HG02623 (cell line): Measurements from ENCODE around the gene CTNNA2.

Experiments used
- ATAC-seq: cut with Tn5 transposase; IDR thresholded peaks from one replicate; pipeline ENCODE4 v1.9.1; 2021; ENCODE audit warnings: moderate library complexity; ENCODE audit not compliant: unreplicated experiment

Gene CTNNA2

GRCh38 chr2:79780781-79781180 lies 267.9 kb downstream of the CTNNA2 start:
- ATAC-seq: no peak

GRCh38 chr2:79782576-79783452 lies 270.0 kb downstream of the CTNNA2 start:
- ATAC-seq: no peak

GRCh38 chr2:79788952-79789651 lies 276.3 kb downstream of the CTNNA2 start:
- ATAC-seq: no peak

- no peak for ATAC-seq
Observed at GRCh38 chr2:79789811-79790210, 277.0 kb downstream of the CTNNA2 start.

GRCh38 chr2:79792090-79792489 lies 279.2 kb downstream of the CTNNA2 start:
- no peak for ATAC-seq

- ATAC-seq: no peak
Observed at GRCh38 chr2:79793006-79793405, 280.2 kb downstream of the CTNNA2 start.

- ATAC-seq: no peak
Observed at GRCh38 chr2:79796641-79797040, 283.8 kb downstream of the CTNNA2 start.

GRCh38 chr2:79798776-79799175 lies 285.9 kb downstream of the CTNNA2 start:
- ATAC-seq: no peak

- no peak for ATAC-seq
Observed at GRCh38 chr2:79799729-79800128, 286.9 kb downstream of the CTNNA2 start.

- ATAC-seq: no peak
Observed at GRCh38 chr2:79801082-79801481, 288.2 kb downstream of the CTNNA2 start.

GRCh38 chr2:79817288-79817687 lies 304.4 kb downstream of the CTNNA2 start:
- ATAC-seq: no peak

GRCh38 chr2:79820281-79820680 lies 307.4 kb downstream of the CTNNA2 start:
- ATAC-seq: no peak

- no peak for ATAC-seq
Observed at GRCh38 chr2:79822136-79822535, 309.3 kb downstream of the CTNNA2 start.

GRCh38 chr2:79824086-79824786 lies 311.4 kb downstream of the CTNNA2 start:
- no peak for ATAC-seq

- no peak for ATAC-seq
Observed at GRCh38 chr2:79827881-79828280, 315.0 kb downstream of the CTNNA2 start.

GRCh38 chr2:79830501-79830900 lies 317.6 kb downstream of the CTNNA2 start:
- no peak for ATAC-seq

GRCh38 chr2:79831961-79832360 lies 319.1 kb downstream of the CTNNA2 start:
- no peak for ATAC-seq

GRCh38 chr2:79832511-79833234 lies 319.8 kb downstream of the CTNNA2 start:
- no peak for ATAC-seq

- no peak for ATAC-seq
Observed at GRCh38 chr2:79833235-79833878, 320.5 kb downstream of the CTNNA2 start.

- no peak for ATAC-seq
Observed at GRCh38 chr2:79835911-79836310, 323.1 kb downstream of the CTNNA2 start.
